ENCODE data around the gene HMGCL.

GRCh38 chr1:23793861-23794731, 31.1 kb downstream of the HMGCL start:
- TF ChIP-seq POLR2A (IDR thresholded peaks at IDR 0.05): no peak
- TF ChIP-seq CTCF (IDR thresholded peaks at IDR 0.05): no peak

All from thyroid gland (tissue), 4 donors.